Right lobe of liver (tissue), 4 donors: Measurements from ENCODE around the gene MAP4K1.

Source experiments
- CTCF ChIP-seq, 4 donors: fragments of 200-600 bp in 3 of 4; fragments of 450-650 bp in 1 of 4; IDR thresholded peaks; one replicate each; pipeline versions ENCODE4 v1.5.1 to v1.8.0; 2016 to 2022; ENCODE audit warnings: antibody characterized with exemption in 4 of 4, mild to moderate bottlenecking in 2 of 4
- POLR2A ChIP-seq: fragments of 450-650 bp; IDR thresholded peaks from one replicate; pipeline ENCODE4 v1.6.1; 2017; ENCODE audit warnings: antibody characterized with exemption, mild to moderate bottlenecking
- donor health status: DM: no; HTN: no; CAD: no.
- donor health status: DM: no; HTN: no; CAD: no.
- donor health status: DM: no; HTN: yes; CAD: no.

DNA sequence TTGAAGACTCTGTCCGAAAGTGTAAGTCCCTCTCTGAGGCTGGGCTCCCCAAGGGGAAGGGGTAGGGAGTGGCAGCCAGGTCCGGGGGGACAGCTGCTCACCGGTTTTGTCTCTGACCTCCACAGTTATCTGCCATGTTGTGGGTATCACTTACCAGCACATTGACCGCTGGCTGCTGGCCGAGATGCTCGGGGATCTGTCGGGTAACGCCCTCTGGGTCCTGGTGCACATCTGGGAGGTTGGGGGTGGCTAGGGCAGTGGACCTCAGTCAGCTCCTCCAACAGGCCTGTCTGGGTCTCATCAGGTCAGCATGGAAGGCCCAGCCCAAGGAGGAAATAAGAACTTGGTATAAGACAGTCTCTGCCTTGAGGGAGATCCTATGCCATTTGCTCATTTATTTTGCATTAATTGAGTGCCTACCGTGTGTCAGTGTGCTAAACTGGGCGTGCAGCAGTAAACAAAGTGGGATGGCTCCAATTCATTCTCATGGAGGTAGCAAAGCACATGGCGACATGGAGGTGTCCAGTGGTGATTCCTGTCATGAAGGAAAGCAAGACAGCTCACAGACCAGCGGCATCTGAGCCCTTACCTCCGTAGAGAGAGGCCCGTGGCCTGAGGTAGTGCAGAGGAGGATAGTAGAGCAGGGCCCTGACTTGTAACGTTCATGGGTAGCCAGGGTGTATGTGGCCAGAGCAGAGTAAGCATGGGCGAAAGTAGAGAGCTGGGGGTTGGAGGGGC, 14.9 kb upstream of the MAP4K1 start:
- TF ChIP-seq CTCF (IDR thresholded peaks at IDR 0.05) (no peak), POLR2A (no peak)
